Gastrocnemius medialis (tissue), 4 donors: Measurements from ENCODE around the gene BRIP1. TPM values are rescaled to one million over a fixed set of nuclear protein-coding genes. Genes with fewer than 3 reads are reported as not detected.

Experiments used
- ATAC-seq, 2 donors: fragments of 150-250 bp; one replicate each; pipeline ENCODE4 v1.9.1; 2016
- DNase-seq, 2 donors: peaks; one replicate each; pipeline ENCODE4 v3.0.0-alpha.2; 2019
- H3K27ac ChIP-seq, 4 donors: fragments of 200-600 bp; sonication (generic); 1 replicate in 1 of 4; 2 replicates in 3 of 4; pipeline ENCODE4 v1.5.1; 2016 to 2018; ENCODE audit warnings: mild to moderate bottlenecking in 2 of 4, moderate library complexity in 1 of 4
- H3K27me3 ChIP-seq, 3 donors: fragments of 200-600 bp; sonication (generic) in 2 of 3; 1 replicate in 1 of 3; 2 replicates in 2 of 3; pipeline versions ENCODE4 v1.5.1 to v1.6.0; 2016 to 2019; ENCODE audit warnings: mild to moderate bottlenecking in 1 of 3, moderate library complexity in 1 of 3
- H3K36me3 ChIP-seq, 2 donors: fragments of 200-600 bp; sonication (generic) in 1 of 2; one replicate each; pipeline ENCODE4 v1.5.1; 2017 to 2018
- H3K4me1 ChIP-seq, 2 donors: fragments of 200-600 bp; sonication (generic) in 1 of 2; one replicate each; pipeline ENCODE4 v1.5.1; 2016 to 2017; ENCODE audit warnings: mild to moderate bottlenecking in 2 of 2
- H3K4me3 ChIP-seq, 4 donors: fragments of 200-600 bp; sonication (generic) in 3 of 4; 1 replicate in 1 of 4; 2 replicates in 3 of 4; pipeline ENCODE4 v1.5.1; 2016 to 2019; ENCODE audit warnings: mild to moderate bottlenecking in 2 of 4
- H3K9me3 ChIP-seq, 3 donors: fragments of 200-600 bp; sonication (generic) in 2 of 3; 1 replicate in 1 of 3; 2 replicates in 2 of 3; pipeline ENCODE4 v1.5.1; 2016 to 2019
- CTCF ChIP-seq, 5 experiments: fragments of 450-650 bp in 3 of 5; fragments of 200-600 bp in 2 of 5; sonication (generic) in 2 of 5; IDR thresholded peaks in 4 of 5; conservative IDR thresholded peaks in 1 of 5; 1 replicate in 4 of 5; 2 replicates in 1 of 5; pipeline ENCODE4 v1.5.1; 2016 to 2019; ENCODE audit warnings: antibody characterized with exemption in 5 of 5, mild to moderate bottlenecking in 3 of 5, moderate library complexity in 3 of 5
- POLR2A ChIP-seq, 2 donors: fragments of 450-650 bp; IDR thresholded peaks; one replicate each; pipeline ENCODE4 v1.6.1; 2017; ENCODE audit warnings: antibody characterized with exemption in 2 of 2, mild to moderate bottlenecking in 2 of 2, moderate library complexity in 2 of 2
- in situ Hi-C, 4 donors: fragments of 200-750 bp; cut with MboI; loops; one replicate each; pipeline versions ENCODE4 v1.15.0 to v1.8.0; 2017; ENCODE audit warnings: low sequenced_read_pairs in 4 of 4
- intact Hi-C: fragments of 100-400 bp; cut with DNase I; formaldehyde crosslinking; loops from one replicate; pipeline ENCODE4 v1.15.1; 2023; ENCODE audit warnings: low total_unique reads
- total RNA-seq, 4 donors: library from RNA; depleted of rRNA; stranded (reverse); fragments of >200 nt; gene quantifications; one replicate each; pipeline versions ENCODE4 v1.1.0 to v1.2.3, GENCODE V29; 2016

Gene BRIP1
- total RNA-seq, 4 donors from 2014 or later: 0.09 to 0.13 TPM; not detected in 2

- DNase-seq (no peak), ATAC-seq (no peak)
- Histone ChIP-seq H3K9me3 (no peaks in the 10 kb centered on the region), H3K36me3 (no peaks in the 10 kb centered on the region), H3K27ac (no peak overlapping the region), H3K4me1 (no peaks in the 10 kb centered on the region), H3K27me3 (no peaks in the 10 kb centered on the region), H3K4me3 (no peak overlapping the region)
- no peak for TF ChIP-seq CTCF (IDR thresholded peaks at IDR 0.05 in 4 of 5, conservative IDR thresholded peaks at IDR 0.05 in 1 of 5)
- no peak for TF ChIP-seq POLR2A (IDR thresholded peaks at IDR 0.05)
- in situ Hi-C loops (no loop called here), intact Hi-C loops (no loop called here)
These were observed 92.4 kb downstream of the BRIP1 start for GRCh38 chr17:61770752-61771533.

- ATAC-seq (no peak), DNase-seq (no peak)
- Histone ChIP-seq H3K4me1 (no peaks in the 10 kb centered on the region), H3K27me3 (no peaks in the 10 kb centered on the region), H3K9me3 (no peaks in the 10 kb centered on the region), H3K36me3 (no peaks in the 10 kb centered on the region), H3K4me3 (no peak overlapping the region), H3K27ac (no peak overlapping the region)
- intact Hi-C loops (no loop called here), in situ Hi-C loops (no loop called here)
- TF ChIP-seq POLR2A (IDR thresholded peaks at IDR 0.05) (no peak), CTCF (IDR thresholded peaks at IDR 0.05 in 4 of 5, conservative IDR thresholded peaks at IDR 0.05 in 1 of 5) (no peak)
These were observed 93.3 kb downstream of the BRIP1 start for GRCh38 chr17:61770043-61770442.

GRCh38 chr17:61768405-61768804, 94.9 kb downstream of the BRIP1 start:
- Histone ChIP-seq H3K27me3 (no peaks in the 10 kb centered on the region), H3K4me3 (no peak overlapping the region), H3K9me3 (no peaks in the 10 kb centered on the region), H3K36me3 (no peaks in the 10 kb centered on the region), H3K27ac (no peak overlapping the region), H3K4me1 (no peaks in the 10 kb centered on the region)
- TF ChIP-seq CTCF (IDR thresholded peaks at IDR 0.05 in 4 of 5, conservative IDR thresholded peaks at IDR 0.05 in 1 of 5): no peak
- TF ChIP-seq POLR2A (IDR thresholded peaks at IDR 0.05): no peak
- no peak for DNase-seq
- no peak for ATAC-seq
- in situ Hi-C loops (no loop called here), intact Hi-C loops (no loop called here)

GRCh38 chr17:61766520-61766919, 96.8 kb downstream of the BRIP1 start:
- Histone ChIP-seq H3K4me1 (no peaks in the 10 kb centered on the region), H3K4me3 (no peak overlapping the region), H3K27ac (no peak overlapping the region), H3K9me3 (no peaks in the 10 kb centered on the region), H3K27me3 (no peaks in the 10 kb centered on the region), H3K36me3 (no peaks in the 10 kb centered on the region)
- intact Hi-C loops: no loop called here
- ATAC-seq (no peak), DNase-seq (no peak)
- in situ Hi-C loops: no loop called here
- TF ChIP-seq POLR2A (IDR thresholded peaks at IDR 0.05) (no peak), CTCF (IDR thresholded peaks at IDR 0.05 in 4 of 5, conservative IDR thresholded peaks at IDR 0.05 in 1 of 5) (no peak)

GRCh38 chr17:61764846-61765245, 98.5 kb downstream of the BRIP1 start:
- Histone ChIP-seq H3K36me3 (no peaks in the 10 kb centered on the region), H3K9me3 (no peaks in the 10 kb centered on the region), H3K27ac (no peak overlapping the region), H3K4me3 (no peak overlapping the region), H3K4me1 (no peaks in the 10 kb centered on the region), H3K27me3 (no peaks in the 10 kb centered on the region)
- DNase-seq: no peak
- in situ Hi-C loops: no loop called here
- intact Hi-C loops: no loop called here
- TF ChIP-seq POLR2A (IDR thresholded peaks at IDR 0.05) (no peak), CTCF (IDR thresholded peaks at IDR 0.05 in 4 of 5, conservative IDR thresholded peaks at IDR 0.05 in 1 of 5) (no peak)
- no peak for ATAC-seq
